T-cell (primary cell): ENCODE results near the gene CACNA2D1. TPM values are rescaled to one million over a fixed set of nuclear protein-coding genes. Genes with fewer than 3 reads are reported as not detected.

Source experiments
- ATAC-seq, 4 experiments: fragments of 200-7000 bp in 3 of 4; fragments of 150-1000 bp in 1 of 4; cut with Tn5 transposase; replicated peaks in 1 of 4; 1 replicate in 3 of 4; 2 replicates in 1 of 4; pipeline ENCODE4 v1.10.0; 2021; ENCODE audit warnings: moderate library complexity in 3 of 4, mild to moderate bottlenecking in 2 of 4, moderate number of reproducible peaks in 1 of 4
- CTCF ChIA-PET, 2 donors: fragments of 300-600 bp; sonication (Branson Sonifier 250); formaldehyde crosslinking; loops; one replicate each; lab custom pipeline; 2022; ENCODE audit warnings: antibody characterized with exemption in 2 of 2; lab: Charles Lee
- POLR2A ChIA-PET, 2 donors: fragments of 300-600 bp; sonication (Branson Sonifier 250); formaldehyde crosslinking; loops; one replicate each; lab custom pipeline; 2022; ENCODE audit warnings: antibody characterized with exemption in 2 of 2; lab: Charles Lee
- DNase-seq, 35 experiments: peaks; one replicate each; pipeline versions ENCODE4 v3.0.0 to v3.0.0-alpha.2; 2013 to 2023
- H3K27ac ChIP-seq: one replicate; pipeline ENCODE4 v1.5.1; 2013; ENCODE audit warnings: low read length
- H3K27me3 ChIP-seq, 2 experiments: replicated peaks in 1 of 2; 1 replicate in 1 of 2; 2 replicates in 1 of 2; pipeline versions ENCODE4 v1.6.1 to v1.7.0; 2013; ENCODE audit warnings: low read length in 1 of 2, mixed read lengths in 1 of 2; ENCODE audit not compliant: control insufficient read depth in 2 of 2, insufficient read depth in 2 of 2; ENCODE audit errors: extremely low read depth in 1 of 2
- H3K36me3 ChIP-seq, 2 donors: 1 replicate in 1 of 2; 2 replicates in 1 of 2; pipeline versions ENCODE4 v1.6.1 to v1.7.0; 2013; ENCODE audit warnings: low read length in 1 of 2; ENCODE audit not compliant: control insufficient read depth in 2 of 2, insufficient read depth in 1 of 2; ENCODE audit errors: extremely low read depth in 1 of 2
- H3K4me1 ChIP-seq, 2 experiments: 1 replicate in 1 of 2; 2 replicates in 1 of 2; pipeline versions ENCODE4 v1.6.1 to v1.7.0; 2013; ENCODE audit warnings: low read length in 2 of 2, mixed read lengths in 1 of 2; ENCODE audit not compliant: insufficient read depth in 2 of 2, control insufficient read depth in 1 of 2; ENCODE audit errors: extremely low read depth in 1 of 2
- H3K4me3 ChIP-seq, 2 donors: 1 replicate in 1 of 2; 2 replicates in 1 of 2; pipeline versions ENCODE4 v1.5.1 to v1.7.0; 2013; ENCODE audit warnings: mild to moderate bottlenecking in 2 of 2, low read length in 1 of 2, moderate library complexity in 1 of 2; ENCODE audit not compliant: control insufficient read depth in 1 of 2; ENCODE audit errors: extremely low read depth in 1 of 2
- H3K9me3 ChIP-seq: 2 replicates; pipeline ENCODE4 v1.7.0; 2013
- H3K27ac Mint-ChIP-seq, 2 donors: one replicate each; pipeline ENCODE4 v1.8.0; 2020 to 2021; ENCODE audit warnings: mild to moderate bottlenecking in 2 of 2, mixed read lengths in 2 of 2
- H3K27me3 Mint-ChIP-seq, 2 donors: one replicate each; pipeline ENCODE4 v1.8.0; 2021 to 2022; ENCODE audit warnings: mixed read lengths in 2 of 2
- H3K36me3 Mint-ChIP-seq: one replicate; pipeline ENCODE4 v1.8.0; 2021; ENCODE audit warnings: mixed read lengths
- H3K4me1 Mint-ChIP-seq, 3 donors: one replicate each; pipeline ENCODE4 v1.8.0; 2020 to 2022; ENCODE audit warnings: mixed read lengths in 3 of 3, mild to moderate bottlenecking in 1 of 3
- H3K4me3 Mint-ChIP-seq, 3 donors: one replicate each; pipeline ENCODE4 v1.8.0; 2020 to 2022; ENCODE audit warnings: mild to moderate bottlenecking in 3 of 3, mixed read lengths in 3 of 3, moderate library complexity in 3 of 3
- H3K9me3 Mint-ChIP-seq, 3 donors: one replicate each; pipeline ENCODE4 v1.8.0; 2020 to 2022; ENCODE audit warnings: mixed read lengths in 3 of 3
- whole genome bisulfite sequencing: methylation state at CpG from one replicate; pipeline ENCODE4 v1.1.5; 2013; ENCODE audit warnings: missing lambda C conversion rate; ENCODE audit not compliant: insufficient coverage; 5-methylcytosine and 5-hydroxymethylcytosine counted together
- total RNA-seq, 35 experiments: library from RNA in 6 of 35; stranded (reverse) in 6 of 35; fragments of 120-200 nt in 1 of 35; gene quantifications; one replicate each; pipeline versions ENCODE4 v1.2.1 to v1.2.4 and lab custom pipeline; 2013 to 2026

The CACNA2D1 gene
- total RNA-seq, 5 donors from 2014 or later (not counting 1 experiment from before 2014, with no cell fraction given): 0.03 to 0.43 (median 0.35) TPM; not detected in 2

GRCh38 chr7:81926154-81926553 is 517.4 kb downstream of the CACNA2D1 start:
- no CpG with 5 or more reads among the region's 2 CpGs for WGBS
- Mint-ChIP-seq H3K9me3 (peaks cover 0 to 18% (median 3%) of the 10 kb centered on the region in 3 donors), H3K27ac (no peak overlapping the region), H3K36me3 (no peaks in the 10 kb centered on the region), H3K4me1 (no peaks in the 10 kb centered on the region), H3K4me3 (no peak overlapping the region), H3K27me3 (no peaks in the 10 kb centered on the region)
- H3K27me3 ChIP-seq: no peaks in the 10 kb centered on the region
- H3K4me1 ChIP-seq: no peaks in the 10 kb centered on the region
- ChIA-PET POLR2A (no interaction called here), CTCF (no interaction called here)
- no peak for ATAC-seq
- H3K36me3 ChIP-seq: no peaks in the 10 kb centered on the region
- no peak overlapping the region for H3K4me3 ChIP-seq
- H3K27ac ChIP-seq: no peak overlapping the region
- DNase-seq: no peak
- no peaks in the 10 kb centered on the region for H3K9me3 ChIP-seq

GRCh38 chr7:81925530-81925929 is 518.0 kb downstream of the CACNA2D1 start:
- ChIA-PET CTCF (no interaction called here), POLR2A (no interaction called here)
- DNase-seq (no peak), ATAC-seq (no peak)
- no peaks in the 10 kb centered on the region for H3K36me3 ChIP-seq
- no peaks in the 10 kb centered on the region for H3K27me3 ChIP-seq
- no peak overlapping the region for H3K27ac Mint-ChIP-seq
- H3K4me3 ChIP-seq: no peak overlapping the region
- no peak overlapping the region for H3K4me3 Mint-ChIP-seq
- H3K27me3 Mint-ChIP-seq: no peaks in the 10 kb centered on the region
- no peak overlapping the region for H3K27ac ChIP-seq
- no peaks in the 10 kb centered on the region for H3K36me3 Mint-ChIP-seq
- no peaks in the 10 kb centered on the region for H3K4me1 Mint-ChIP-seq
- no peaks in the 10 kb centered on the region for H3K9me3 ChIP-seq
- no peaks in the 10 kb centered on the region for H3K4me1 ChIP-seq
- WGBS: 59% methylated on average over 2 of the region's 3 CpGs
- H3K9me3 Mint-ChIP-seq: peaks cover 0 to 18% (median 3%) of the 10 kb centered on the region in 3 donors

- no peak overlapping the region for H3K27ac Mint-ChIP-seq
- no CpG with 5 or more reads among the region's 2 CpGs for WGBS
- ChIA-PET POLR2A (no interaction called here), CTCF (no interaction called here)
- H3K4me3 Mint-ChIP-seq: no peak overlapping the region
- H3K36me3 ChIP-seq: no peaks in the 10 kb centered on the region
- no peaks in the 10 kb centered on the region for H3K4me1 ChIP-seq
- H3K27me3 Mint-ChIP-seq: no peaks in the 10 kb centered on the region
- no peak overlapping the region for H3K4me3 ChIP-seq
- H3K9me3 ChIP-seq: no peaks in the 10 kb centered on the region
- ATAC-seq: no peak
- DNase-seq: no peak
- H3K4me1 Mint-ChIP-seq: no peaks in the 10 kb centered on the region
- no peak overlapping the region for H3K27ac ChIP-seq
- H3K9me3 Mint-ChIP-seq: peaks cover 0 to 17% (median 3%) of the 10 kb centered on the region in 3 donors
- no peaks in the 10 kb centered on the region for H3K27me3 ChIP-seq
- no peaks in the 10 kb centered on the region for H3K36me3 Mint-ChIP-seq
Measured at GRCh38 chr7:81924494-81924893, 519.1 kb downstream of the CACNA2D1 start.

- ATAC-seq (no peak), DNase-seq (no peak)
- Histone ChIP-seq H3K9me3 (no peaks in the 10 kb centered on the region), H3K27me3 (no peaks in the 10 kb centered on the region), H3K36me3 (no peaks in the 10 kb centered on the region), H3K4me3 (no peak overlapping the region), H3K27ac (no peak overlapping the region), H3K4me1 (no peaks in the 10 kb centered on the region)
- H3K36me3 Mint-ChIP-seq: no peaks in the 10 kb centered on the region
- 75% methylated on average over 3 of the region's 3 CpGs for WGBS
- POLR2A ChIA-PET: no interaction called here
- CTCF ChIA-PET: no interaction called here
- H3K4me3 Mint-ChIP-seq: no peak overlapping the region
- no peak overlapping the region for H3K27ac Mint-ChIP-seq
- H3K4me1 Mint-ChIP-seq: no peaks in the 10 kb centered on the region
- H3K9me3 Mint-ChIP-seq: peaks cover 3 to 34% (median 9%) of the 10 kb centered on the region in 3 donors
- H3K27me3 Mint-ChIP-seq: no peaks in the 10 kb centered on the region
Measured at GRCh38 chr7:81919494-81919893, 524.1 kb downstream of the CACNA2D1 start.

- no peaks in the 10 kb centered on the region for H3K36me3 ChIP-seq
- H3K4me3 Mint-ChIP-seq: no peak overlapping the region
- H3K36me3 Mint-ChIP-seq: no peaks in the 10 kb centered on the region
- no peak overlapping the region for H3K27ac Mint-ChIP-seq
- H3K27me3 Mint-ChIP-seq: no peaks in the 10 kb centered on the region
- no peak for ATAC-seq
- no peak overlapping the region for H3K27ac ChIP-seq
- H3K4me1 Mint-ChIP-seq: no peaks in the 10 kb centered on the region
- H3K27me3 ChIP-seq: no peaks in the 10 kb centered on the region
- no peaks in the 10 kb centered on the region for H3K4me1 ChIP-seq
- no peaks in the 10 kb centered on the region for H3K9me3 ChIP-seq
- no peak for DNase-seq
- H3K9me3 Mint-ChIP-seq: peaks cover 0 to 5% (median 0%) of the 10 kb centered on the region in 3 donors
- CTCF ChIA-PET: no interaction called here
- POLR2A ChIA-PET: no interaction called here
- no CpG with 5 or more reads among the region's 2 CpGs for WGBS
- H3K4me3 ChIP-seq: no peak overlapping the region
Measured at GRCh38 chr7:81908220-81908619, 535.4 kb downstream of the CACNA2D1 start.

GRCh38 chr7:81903115-81903514 is 540.5 kb downstream of the CACNA2D1 start:
- H3K36me3 ChIP-seq: no peaks in the 10 kb centered on the region
- no peaks in the 10 kb centered on the region for H3K27me3 Mint-ChIP-seq
- ATAC-seq: no peak

GRCh38 chr7:81902536-81902935 is 541.0 kb downstream of the CACNA2D1 start:
- ChIA-PET POLR2A (no interaction called here), CTCF (no interaction called here)
- H3K9me3 ChIP-seq: no peaks in the 10 kb centered on the region
- Mint-ChIP-seq H3K27ac (no peak overlapping the region), H3K36me3 (no peaks in the 10 kb centered on the region), H3K4me1 (no peaks in the 10 kb centered on the region), H3K9me3 (peaks cover 8 to 28% (median 11%) of the 10 kb centered on the region in 3 donors), H3K4me3 (no peak overlapping the region), H3K27me3 (no peaks in the 10 kb centered on the region)
- no peaks in the 10 kb centered on the region for H3K4me1 ChIP-seq
- ATAC-seq (no peak), DNase-seq (no peak)
- no peaks in the 10 kb centered on the region for H3K36me3 ChIP-seq
- 38% methylated on average over 2 of the region's 3 CpGs for WGBS
- H3K4me3 ChIP-seq: no peak overlapping the region
- no peaks in the 10 kb centered on the region for H3K27me3 ChIP-seq
- H3K27ac ChIP-seq: no peak overlapping the region

More at GRCh38 chr7:81903115-81903514, 540.5 kb downstream of the CACNA2D1 start:
- no peak overlapping the region for H3K4me3 Mint-ChIP-seq
- WGBS: 75% methylated on average over 1 of the region's 2 CpGs
- Histone ChIP-seq H3K27ac (no peak overlapping the region), H3K4me3 (no peak overlapping the region), H3K27me3 (no peaks in the 10 kb centered on the region), H3K4me1 (no peaks in the 10 kb centered on the region), H3K9me3 (no peaks in the 10 kb centered on the region)
- H3K36me3 Mint-ChIP-seq: no peaks in the 10 kb centered on the region
- no peak overlapping the region for H3K27ac Mint-ChIP-seq
- CTCF ChIA-PET: no interaction called here
- POLR2A ChIA-PET: no interaction called here
- no peaks in the 10 kb centered on the region for H3K4me1 Mint-ChIP-seq
- no peak for DNase-seq
- peaks cover 7 to 24% (median 11%) of the 10 kb centered on the region in 3 donors for H3K9me3 Mint-ChIP-seq
